Prostate gland (tissue), 2 donors: ENCODE results near the gene SCMH1. TPM values are rescaled to one million over a fixed set of nuclear protein-coding genes. Genes with fewer than 3 reads are reported as not detected.

Experiments used
- DNase-seq: peaks from one replicate; pipeline ENCODE4 v3.0.0-alpha.2; 2019; ENCODE audit warnings: low spot score
- H3K27ac ChIP-seq, 2 donors: fragments of 200-600 bp; sonication (generic); 2 replicates each; pipeline ENCODE4 v1.5.1; 2017 to 2019
- H3K27me3 ChIP-seq: fragments of 200-600 bp; sonication (generic); replicated peaks from 2 replicates; pipeline ENCODE4 v1.5.1; 2019; ENCODE audit not compliant: insufficient read depth
- H3K36me3 ChIP-seq, 2 donors: fragments of 200-600 bp; sonication (generic); 1 replicate in 1 of 2; 2 replicates in 1 of 2; pipeline versions ENCODE4 v1.5.1 to v1.8.1; 2017 to 2019
- H3K4me1 ChIP-seq: fragments of 200-600 bp; sonication (generic); replicated peaks from 2 replicates; pipeline ENCODE4 v1.5.1; 2019
- H3K4me3 ChIP-seq, 2 donors: fragments of 200-600 bp; sonication (generic); 2 replicates each; pipeline ENCODE4 v1.5.1; 2017 to 2019
- H3K9me3 ChIP-seq: fragments of 200-600 bp; sonication (generic); 2 replicates; pipeline ENCODE4 v1.5.1; 2017
- POLR2A ChIP-seq: fragments of 450-650 bp; IDR thresholded peaks from one replicate; pipeline ENCODE4 v1.6.1; 2016; ENCODE audit warnings: antibody characterized with exemption, mild to moderate bottlenecking
- POLR2AphosphoS5 ChIP-seq: sonication (generic); formaldehyde crosslinking; IDR thresholded peaks from one replicate; pipeline ENCODE4 v1.6.1; 2017; ENCODE audit warnings: antibody characterized with exemption
- WGBS: methylation state at CpG from one replicate; pipeline ENCODE4 v1.1.5; 2018; 5-methylcytosine and 5-hydroxymethylcytosine counted together
- intact Hi-C: fragments of 100-400 bp; cut with DNase I; formaldehyde crosslinking; loops from one replicate; pipeline ENCODE4 v1.14.2; 2022
- total RNA-seq, 2 donors: library from RNA; depleted of rRNA; stranded (reverse); fragments of >200 nt; gene quantifications; one replicate each; pipeline ENCODE4 v1.1.0, GENCODE V29; 2016
- TF ChIP-seq, protein P1 (sequence below), 4 experiments: fragments of 200-600 bp in 2 of 4; fragments of 450-650 bp in 2 of 4; sonication (generic) in 2 of 4; IDR thresholded peaks; 1 replicate in 3 of 4; 2 replicates in 1 of 4; pipeline ENCODE4 v1.5.1; 2016 to 2019; ENCODE audit warnings: antibody characterized with exemption in 4 of 4, mild to moderate bottlenecking in 2 of 4, moderate library complexity in 2 of 4

The SCMH1 gene
- total RNA-seq, 2 donors from 2014 or later, result 49.0 to 62.7 TPM

DNA sequence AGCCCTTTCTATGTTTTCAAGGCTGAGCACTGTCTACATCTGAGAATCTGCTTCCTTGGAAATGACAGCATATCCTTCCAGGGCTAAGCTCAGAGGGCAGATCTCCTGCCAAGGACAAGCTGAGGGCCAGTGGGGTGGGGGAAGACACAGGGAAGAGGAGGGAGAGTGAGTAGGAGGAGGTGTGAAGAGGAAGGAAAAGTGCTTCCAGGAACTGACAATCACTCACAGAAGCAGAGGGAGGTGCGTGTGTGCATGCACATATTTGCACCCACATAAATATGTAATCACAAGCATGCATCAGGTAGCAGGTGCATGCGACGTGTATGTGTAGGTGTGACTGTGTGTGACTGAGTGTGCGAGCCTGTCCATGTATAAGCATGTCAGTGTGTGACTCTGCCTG lies 43.7 kb upstream of the SCMH1 start:
- WGBS, result 83% methylated on average over 4 of the region's 4 CpGs
- Histone ChIP-seq H3K27ac (no peak overlapping the region), H3K27me3 (no peaks in the 10 kb centered on the region), H3K9me3 (no peaks in the 10 kb centered on the region), H3K4me1 (no peaks in the 10 kb centered on the region), H3K4me3 (no peak overlapping the region), H3K36me3 (no peaks in the 10 kb centered on the region)
- DNase-seq, result no peak
- TF ChIP-seq POLR2AphosphoS5 (no peak), POLR2A (no peak)
- TF ChIP-seq, protein P1, sequence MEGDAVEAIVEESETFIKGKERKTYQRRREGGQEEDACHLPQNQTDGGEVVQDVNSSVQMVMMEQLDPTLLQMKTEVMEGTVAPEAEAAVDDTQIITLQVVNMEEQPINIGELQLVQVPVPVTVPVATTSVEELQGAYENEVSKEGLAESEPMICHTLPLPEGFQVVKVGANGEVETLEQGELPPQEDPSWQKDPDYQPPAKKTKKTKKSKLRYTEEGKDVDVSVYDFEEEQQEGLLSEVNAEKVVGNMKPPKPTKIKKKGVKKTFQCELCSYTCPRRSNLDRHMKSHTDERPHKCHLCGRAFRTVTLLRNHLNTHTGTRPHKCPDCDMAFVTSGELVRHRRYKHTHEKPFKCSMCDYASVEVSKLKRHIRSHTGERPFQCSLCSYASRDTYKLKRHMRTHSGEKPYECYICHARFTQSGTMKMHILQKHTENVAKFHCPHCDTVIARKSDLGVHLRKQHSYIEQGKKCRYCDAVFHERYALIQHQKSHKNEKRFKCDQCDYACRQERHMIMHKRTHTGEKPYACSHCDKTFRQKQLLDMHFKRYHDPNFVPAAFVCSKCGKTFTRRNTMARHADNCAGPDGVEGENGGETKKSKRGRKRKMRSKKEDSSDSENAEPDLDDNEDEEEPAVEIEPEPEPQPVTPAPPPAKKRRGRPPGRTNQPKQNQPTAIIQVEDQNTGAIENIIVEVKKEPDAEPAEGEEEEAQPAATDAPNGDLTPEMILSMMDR (IDR thresholded peaks at IDR 0.05), result no peak
- intact Hi-C loops, result no loop called here

DNA sequence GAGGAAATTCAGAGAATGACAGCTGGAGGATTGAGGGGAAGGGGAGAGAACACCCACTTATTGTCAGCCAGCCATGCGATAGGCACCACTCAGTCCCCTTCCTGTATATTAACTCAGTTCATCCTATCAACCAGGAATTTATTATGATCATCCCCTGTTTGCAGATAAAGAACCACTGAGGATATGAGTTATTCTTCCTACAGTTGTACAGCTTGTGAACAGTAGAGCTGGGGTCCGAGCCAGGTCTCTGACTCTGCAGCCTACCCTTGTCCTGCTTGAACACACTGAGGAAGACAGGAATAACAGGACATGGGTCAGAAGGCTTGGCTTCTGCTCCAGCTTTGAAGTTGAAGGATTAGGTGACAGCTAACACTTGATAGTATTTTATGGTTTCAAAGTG lies 42.0 kb upstream of the SCMH1 start:
- intact Hi-C loops, result loop anchor here (5.0 kb wide), 1 partner anchor 133 kb away; no protein-coding TSS in a partner anchor
- no peak for TF ChIP-seq POLR2A
- TF ChIP-seq, protein P1 (IDR thresholded peaks at IDR 0.05), result no peak
- TF ChIP-seq POLR2AphosphoS5, result no peak
- Histone ChIP-seq H3K9me3 (no peaks in the 10 kb centered on the region), H3K4me3 (no peak overlapping the region), H3K27me3 (no peaks in the 10 kb centered on the region), H3K4me1 (no peaks in the 10 kb centered on the region), H3K36me3 (no peaks in the 10 kb centered on the region), H3K27ac (no peak overlapping the region)
- DNase-seq, result no peak
- WGBS, result 85% methylated on average over 2 of the region's 2 CpGs

DNA sequence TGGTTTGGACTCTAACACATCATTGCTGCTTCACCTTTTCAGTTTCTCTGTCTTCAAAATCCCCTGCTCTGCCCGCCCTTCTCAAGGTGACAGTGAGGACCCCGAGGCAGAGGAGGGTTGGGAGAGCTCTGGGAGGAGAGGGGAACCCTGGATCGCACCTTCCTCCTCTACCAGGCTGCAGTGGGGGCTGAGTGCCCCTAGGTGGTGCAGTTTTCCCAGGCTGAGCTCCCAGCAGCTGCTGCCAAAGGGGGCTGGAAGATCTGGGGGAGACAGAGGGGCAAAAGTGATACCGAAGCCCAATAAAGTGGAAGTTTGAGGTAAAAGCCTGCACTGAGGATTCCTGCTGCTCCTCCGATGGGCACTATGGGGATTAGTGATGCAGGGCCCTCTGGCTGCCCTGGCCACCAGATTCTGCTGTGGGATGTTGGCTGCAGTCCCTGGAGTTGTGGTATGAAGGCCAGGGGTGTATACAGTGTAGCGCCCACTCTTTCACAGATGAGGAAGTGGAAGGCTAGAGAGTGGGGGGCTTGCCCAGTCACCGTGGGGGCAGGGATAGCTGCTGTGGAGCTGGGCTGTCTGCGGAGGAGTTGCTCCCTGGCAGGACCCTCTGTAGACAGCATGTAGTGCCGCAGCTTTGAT lies 40.7 kb upstream of the SCMH1 start:
- no peaks in the 10 kb centered on the region for H3K27me3 ChIP-seq

DNA sequence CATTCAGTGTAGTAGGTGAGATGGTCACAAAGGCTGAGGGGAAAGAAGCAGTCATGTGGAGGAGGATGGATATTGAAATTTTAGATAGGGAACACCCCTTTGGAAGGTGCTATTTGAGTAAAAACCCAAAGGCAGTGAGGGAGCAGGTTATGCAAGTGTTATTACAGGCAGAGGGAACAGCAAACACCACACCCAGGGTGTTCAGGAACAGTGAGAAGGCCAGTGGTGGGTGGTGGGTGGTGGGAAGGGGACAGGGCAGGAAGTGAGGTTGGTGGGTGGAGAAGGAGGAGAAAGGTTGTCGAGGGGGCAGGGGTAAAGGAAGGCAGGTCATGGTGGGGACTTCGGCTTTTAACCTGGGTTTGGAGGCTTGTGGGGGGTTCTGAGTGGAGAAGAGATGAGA lies 39.2 kb upstream of the SCMH1 start:
- 80% methylated on average over 2 of the region's 2 CpGs for WGBS
- intact Hi-C loops, result loop anchor here (5.0 kb wide), 1 partner anchor 136 kb away; no protein-coding TSS in a partner anchor
- DNase-seq, result no peak

More for the DNA sequence above, 40.7 kb upstream of the SCMH1 start:
- Histone ChIP-seq H3K36me3 (no peaks in the 10 kb centered on the region), H3K9me3 (no peaks in the 10 kb centered on the region), H3K4me3 (no peak overlapping the region), H3K27ac (no peak overlapping the region), H3K4me1 (no peaks in the 10 kb centered on the region)
- intact Hi-C loops, result loop anchor here (5.0 kb wide), 1 partner anchor 135 kb away; no protein-coding TSS in a partner anchor
- TF ChIP-seq POLR2AphosphoS5 (no peak), POLR2A (no peak)
- TF ChIP-seq, protein P1 (IDR thresholded peaks at IDR 0.05), result peak; percentile 40 to 83 (median 64)
- 31% methylated on average over 9 of the region's 9 CpGs for WGBS
- DNase-seq, result no peak

More for the DNA sequence above, 39.2 kb upstream of the SCMH1 start:
- Histone ChIP-seq H3K36me3 (no peaks in the 10 kb centered on the region), H3K27ac (no peak overlapping the region), H3K4me1 (no peaks in the 10 kb centered on the region), H3K9me3 (no peaks in the 10 kb centered on the region), H3K27me3 (no peaks in the 10 kb centered on the region), H3K4me3 (no peak overlapping the region)
- TF ChIP-seq, protein P1 (IDR thresholded peaks at IDR 0.05), result no peak
- TF ChIP-seq POLR2AphosphoS5, result no peak
- TF ChIP-seq POLR2A, result no peak
